ENCODE data around the gene RACGAP1. TPM values are rescaled to one million over a fixed set of nuclear protein-coding genes. Genes with fewer than 3 reads are reported as not detected.
A peak's percentile ranks its signal among the peaks of the same experiment; 100 is the strongest.
"Not testable (repeated sequence)": the region's sequence is repeated elsewhere in the genome, so short reads cannot be mapped to it uniquely, and the experiment has no call there.

RACGAP1 gene
- total RNA-seq, 4 donors from 2014 or later, result 5.1 to 29.7 (median 8.5) TPM

DNA sequence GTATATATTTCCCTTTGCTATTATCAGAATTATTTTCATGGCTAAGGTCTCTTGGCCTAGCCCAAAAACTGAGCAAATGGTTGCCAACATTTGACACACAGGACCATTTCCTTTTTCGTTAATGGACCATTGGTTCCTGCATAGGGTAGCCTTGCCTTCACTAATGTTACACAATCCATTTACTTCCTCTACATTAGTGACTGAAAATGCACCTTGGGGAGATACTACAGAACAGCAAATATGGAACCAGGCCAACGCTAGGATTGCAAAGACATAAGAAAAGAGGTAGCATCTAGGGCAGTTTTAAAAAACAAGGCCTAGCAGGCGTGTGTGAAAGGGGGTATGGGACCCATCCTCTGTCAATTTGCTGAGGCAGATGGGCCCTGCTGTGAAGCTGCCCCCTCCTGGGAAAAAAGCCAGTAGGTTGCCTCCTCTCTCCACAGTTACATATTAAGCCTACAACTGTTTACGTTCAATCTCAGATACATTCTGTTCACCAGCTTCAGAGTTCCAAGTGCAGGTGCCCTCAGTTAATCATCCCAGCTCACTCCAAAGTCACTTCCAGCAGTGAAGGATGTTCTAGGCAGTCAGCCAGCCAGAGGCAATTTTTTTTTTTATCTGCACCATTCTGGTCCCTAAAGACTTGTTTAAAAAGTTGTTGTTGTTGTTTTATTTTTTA, 37.5 kb downstream of the RACGAP1 start:
- TF ChIP-seq, protein P1, sequence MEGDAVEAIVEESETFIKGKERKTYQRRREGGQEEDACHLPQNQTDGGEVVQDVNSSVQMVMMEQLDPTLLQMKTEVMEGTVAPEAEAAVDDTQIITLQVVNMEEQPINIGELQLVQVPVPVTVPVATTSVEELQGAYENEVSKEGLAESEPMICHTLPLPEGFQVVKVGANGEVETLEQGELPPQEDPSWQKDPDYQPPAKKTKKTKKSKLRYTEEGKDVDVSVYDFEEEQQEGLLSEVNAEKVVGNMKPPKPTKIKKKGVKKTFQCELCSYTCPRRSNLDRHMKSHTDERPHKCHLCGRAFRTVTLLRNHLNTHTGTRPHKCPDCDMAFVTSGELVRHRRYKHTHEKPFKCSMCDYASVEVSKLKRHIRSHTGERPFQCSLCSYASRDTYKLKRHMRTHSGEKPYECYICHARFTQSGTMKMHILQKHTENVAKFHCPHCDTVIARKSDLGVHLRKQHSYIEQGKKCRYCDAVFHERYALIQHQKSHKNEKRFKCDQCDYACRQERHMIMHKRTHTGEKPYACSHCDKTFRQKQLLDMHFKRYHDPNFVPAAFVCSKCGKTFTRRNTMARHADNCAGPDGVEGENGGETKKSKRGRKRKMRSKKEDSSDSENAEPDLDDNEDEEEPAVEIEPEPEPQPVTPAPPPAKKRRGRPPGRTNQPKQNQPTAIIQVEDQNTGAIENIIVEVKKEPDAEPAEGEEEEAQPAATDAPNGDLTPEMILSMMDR (IDR thresholded peaks at IDR 0.05), result no peak
- no peak for TF ChIP-seq POLR2A (IDR thresholded peaks at IDR 0.05)
- H3K27me3 ChIP-seq, result no peaks in the 10 kb centered on the region
- H3K27ac ChIP-seq, result no peak overlapping the region
- H3K4me3 ChIP-seq, result no peak overlapping the region
- H3K4me1 ChIP-seq, result peaks cover 0 to 5% (median 0%) of the 10 kb centered on the region in 4 donors
- peaks cover 0 to 25% (median 0%) of the 10 kb centered on the region in 3 donors for H3K36me3 ChIP-seq
- DNase-seq, result no peak
- H3K9me3 ChIP-seq, result no peaks in the 10 kb centered on the region

DNA sequence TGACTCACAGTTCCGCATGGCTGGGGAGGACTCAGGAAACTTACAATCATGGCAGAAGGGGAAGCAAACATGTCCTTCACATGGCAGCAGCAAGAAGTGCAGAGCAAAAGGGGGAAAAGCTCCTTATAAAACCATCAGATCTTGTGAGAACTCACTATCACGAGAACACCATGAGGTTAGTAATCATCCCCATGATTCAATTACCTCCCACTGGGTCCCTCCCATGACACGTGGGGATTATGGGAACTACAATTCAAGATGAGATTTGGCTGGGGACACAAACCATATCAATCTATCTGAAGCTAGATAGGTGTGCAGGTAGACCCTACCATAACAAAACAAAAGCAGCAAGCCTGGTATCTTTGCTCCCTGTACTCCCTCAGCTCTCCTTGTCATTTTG, 38.8 kb downstream of the RACGAP1 start:
- not testable (repeated sequence) for H3K9me3 ChIP-seq, H3K27me3 ChIP-seq, H3K4me3 ChIP-seq, H3K4me1 ChIP-seq, DNase-seq, H3K27ac ChIP-seq
- peaks cover 0 to 13% (median 0%) of the 10 kb centered on the region in 3 donors for H3K36me3 ChIP-seq

DNA sequence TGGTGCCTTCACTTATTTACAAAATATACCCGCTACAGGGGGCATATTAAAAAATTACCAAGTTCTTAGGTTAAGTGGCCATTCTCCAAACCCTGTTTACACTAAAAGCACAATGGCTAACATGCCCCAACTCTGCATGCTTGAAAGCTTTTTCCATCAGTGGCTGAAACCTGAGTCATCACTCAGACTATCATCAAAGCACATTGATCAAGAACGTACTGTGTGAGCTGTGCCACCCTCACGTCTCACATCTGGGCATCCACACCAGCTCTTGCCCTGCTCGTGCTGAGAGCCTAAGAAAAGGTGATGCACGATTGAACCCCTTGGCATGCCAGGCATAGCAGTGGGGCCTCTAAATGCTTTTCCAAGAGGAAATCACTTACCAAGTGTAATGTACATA, 39.3 kb downstream of the RACGAP1 start:
- Histone ChIP-seq H3K27me3 (no peaks in the 10 kb centered on the region), H3K4me1 (peaks cover 0 to 5% (median 0%) of the 10 kb centered on the region in 4 donors), H3K36me3 (peaks cover 0 to 13% (median 0%) of the 10 kb centered on the region in 3 donors), H3K4me3 (no peak overlapping the region), H3K27ac (no peak overlapping the region), H3K9me3 (no peaks in the 10 kb centered on the region)
- no peak for DNase-seq
- TF ChIP-seq, protein P1 (IDR thresholded peaks at IDR 0.05), result no peak
- no peak for TF ChIP-seq POLR2A (IDR thresholded peaks at IDR 0.05)

DNA sequence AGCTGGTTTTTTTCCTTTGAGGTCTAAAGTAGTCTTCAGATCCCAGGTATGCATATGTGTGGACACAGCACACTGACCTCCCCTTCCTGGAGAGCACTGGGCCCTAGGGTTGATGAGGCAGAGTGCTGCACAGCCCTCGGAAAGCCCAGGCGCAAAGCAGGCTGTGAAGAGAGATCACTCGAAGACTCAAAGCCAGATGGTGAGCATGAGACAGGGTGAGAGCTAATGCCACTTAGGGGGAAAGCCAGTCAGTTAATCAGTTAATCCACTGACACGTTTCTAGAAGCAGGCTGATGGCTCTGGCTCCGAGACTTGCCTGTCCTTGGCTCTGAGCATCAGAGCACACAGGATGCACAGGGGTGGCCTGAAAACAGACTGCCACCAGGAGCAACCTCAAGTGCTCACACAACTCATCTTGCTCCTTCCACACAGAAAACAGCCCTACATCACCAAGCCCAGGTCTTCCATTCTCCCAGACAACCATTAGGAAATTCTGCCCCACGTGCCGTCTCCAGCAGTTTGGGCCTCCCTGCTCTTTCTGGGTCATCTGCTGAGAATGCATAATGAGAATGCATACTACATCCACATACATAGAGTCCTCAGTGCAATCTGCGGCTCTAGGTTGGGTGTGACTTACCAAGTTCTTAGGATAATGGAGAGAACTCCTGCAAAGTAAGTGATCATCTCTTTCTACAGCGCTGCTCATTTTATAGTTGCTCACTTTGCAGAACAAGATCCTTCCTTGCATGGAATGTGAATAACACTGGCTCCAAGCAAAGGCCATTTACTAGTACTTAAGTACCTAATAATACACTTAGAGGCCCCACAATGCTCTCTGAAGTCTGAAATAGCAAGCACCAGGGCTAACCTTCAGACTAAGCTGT, 40.6 kb downstream of the RACGAP1 start:
- H3K4me1 ChIP-seq, result peaks cover 0 to 5% (median 0%) of the 10 kb centered on the region in 4 donors
- TF ChIP-seq POLR2A (IDR thresholded peaks at IDR 0.05), result no peak
- TF ChIP-seq, protein P1 (IDR thresholded peaks at IDR 0.05), result no peak

DNA sequence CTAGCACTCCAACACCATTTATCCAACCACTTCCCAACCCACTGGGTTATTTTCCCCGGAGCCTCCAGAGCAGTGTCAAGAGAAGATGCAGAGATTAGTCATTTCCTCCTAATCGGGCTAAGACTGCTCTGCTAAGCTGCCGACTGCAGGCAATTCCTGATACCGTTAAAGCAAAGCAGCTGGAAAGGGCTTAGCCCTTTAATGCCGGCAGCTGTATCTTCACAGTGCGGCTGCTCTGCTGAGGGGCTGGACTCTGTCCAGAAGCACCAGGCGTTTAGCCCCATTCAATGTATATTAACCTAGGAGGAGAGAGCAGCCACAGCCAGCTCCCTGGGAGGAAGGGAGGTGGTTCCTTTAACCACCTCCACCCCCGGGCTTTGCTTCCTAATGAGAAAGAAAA, 41.4 kb downstream of the RACGAP1 start:
- DNase-seq, result no peak
- TF ChIP-seq, protein P1 (IDR thresholded peaks at IDR 0.05), result no peak
- no peak for TF ChIP-seq POLR2A (IDR thresholded peaks at IDR 0.05)
- H3K4me3 ChIP-seq, result no peak overlapping the region
- H3K27ac ChIP-seq, result peak overlapping the region in 2 of 4 donors; percentile 9 to 44
- no peaks in the 10 kb centered on the region for H3K9me3 ChIP-seq
- peaks cover 0 to 5% (median 0%) of the 10 kb centered on the region in 4 donors for H3K4me1 ChIP-seq
- H3K36me3 ChIP-seq, result peaks cover 0 to 2% (median 0%) of the 10 kb centered on the region in 3 donors
- H3K27me3 ChIP-seq, result no peaks in the 10 kb centered on the region

More for the DNA sequence above, 40.6 kb downstream of the RACGAP1 start:
- Histone ChIP-seq H3K9me3 (no peaks in the 10 kb centered on the region), H3K36me3 (peaks cover 0 to 7% (median 0%) of the 10 kb centered on the region in 3 donors), H3K4me3 (no peak overlapping the region), H3K27ac (peak overlapping the region in 1 of 4 donors; percentile 15), H3K27me3 (no peaks in the 10 kb centered on the region)
- DNase-seq, result no peak
